SK-N-SH (cell line): Measurements from ENCODE around the gene CDX2. TPM values are rescaled to one million over a fixed set of nuclear protein-coding genes. Genes with fewer than 3 reads are reported as not detected.

Experiments
- CTCF ChIA-PET: fragments of 300-600, 350-600 bp; formaldehyde crosslinking; extraction: SDS; loops from one replicate; lab custom pipeline; 2021; lab: Yijun Ruan, JAX
- POLR2A ChIA-PET: fragments of 350-600 bp; sonication (Branson Sonifier 250); formaldehyde crosslinking; extraction: SDS; loops from one replicate; lab custom pipeline; 2020; ENCODE audit warnings: antibody characterized with exemption, inconsistent platforms; lab: Yijun Ruan, JAX
- DNase-seq: peaks from one replicate; pipeline ENCODE4 v3.0.0; 2012
- H2AFZ ChIP-seq: fragments of 200-600 bp; sonication (generic); 2 replicates; pipeline ENCODE4 v1.8.1; 2016; ENCODE audit warnings: antibody characterized with exemption, mild to moderate bottlenecking, low read depth
- H3F3A ChIP-seq: fragments of 200-600 bp; sonication (generic); replicated peaks from 2 replicates; pipeline ENCODE3; 2016; ENCODE audit warnings: antibody characterized with exemption, mild to moderate bottlenecking; ENCODE audit not compliant: insufficient read depth
- H3K27ac ChIP-seq, 2 experiments: fragments of 200-500 bp in 1 of 2; fragments of 200-600 bp in 1 of 2; sonication (Bioruptor generic) in 1 of 2; sonication (generic), shearing (Covaris generic) in 1 of 2; 2 replicates each; pipeline versions ENCODE4 v1.5.1 to v1.6.1; 2014 to 2016; ENCODE audit warnings: low read depth in 2 of 2, inconsistent platforms in 1 of 2, low read length in 1 of 2, mild to moderate bottlenecking in 1 of 2, mixed read lengths in 1 of 2
- H3K27me3 ChIP-seq: fragments of 200-600 bp; sonication (generic), shearing (Covaris generic); 2 replicates; pipeline ENCODE4 v1.6.1; 2016; ENCODE audit warnings: mixed run types; ENCODE audit not compliant: insufficient read depth
- H3K36me3 ChIP-seq, 2 experiments: fragments of 200-500 bp in 1 of 2; fragments of 200-600 bp in 1 of 2; sonication (Bioruptor generic) in 1 of 2; sonication (generic) in 1 of 2; replicated peaks in 1 of 2; 2 replicates each; pipeline versions ENCODE3 to v1.5.1; 2014 to 2016; ENCODE audit warnings: low read length in 1 of 2, mild to moderate bottlenecking in 1 of 2; ENCODE audit not compliant: insufficient read depth in 2 of 2, control insufficient read depth in 1 of 2
- H3K4me1 ChIP-seq, 2 experiments: fragments of 200-500 bp in 1 of 2; fragments of 200-600 bp in 1 of 2; sonication (Bioruptor generic) in 1 of 2; sonication (generic), shearing (Covaris generic) in 1 of 2; 2 replicates each; pipeline versions ENCODE4 v1.5.1 to v1.6.1; 2014 to 2016; ENCODE audit warnings: low read depth in 1 of 2, low read length in 1 of 2, mixed run types in 1 of 2; ENCODE audit not compliant: insufficient read depth in 2 of 2, control insufficient read depth in 1 of 2
- H3K4me2 ChIP-seq: fragments of 200-600 bp; sonication (generic), shearing (Covaris generic); 2 replicates; pipeline ENCODE4 v1.6.1; 2017; ENCODE audit warnings: mixed run types
- H3K4me3 ChIP-seq, 2 experiments: fragments of 200-500 bp in 1 of 2; fragments of 200-600 bp in 1 of 2; sonication (Bioruptor generic) in 1 of 2; sonication (generic), shearing (Covaris generic) in 1 of 2; 2 replicates each; pipeline versions ENCODE4 v1.5.1 to v1.8.1; 2014 to 2016; ENCODE audit warnings: low read depth in 2 of 2, inconsistent platforms in 1 of 2, low read length in 1 of 2, mild to moderate bottlenecking in 1 of 2, mixed read lengths in 1 of 2, moderate library complexity in 1 of 2
- H3K79me2 ChIP-seq: fragments of 200-600 bp; sonication (generic); 2 replicates; pipeline ENCODE4 v1.8.1; 2017; ENCODE audit warnings: mild to moderate bottlenecking; ENCODE audit not compliant: insufficient read depth
- H3K9ac ChIP-seq: fragments of 200-600 bp; sonication (generic); 2 replicates; pipeline ENCODE4 v1.6.1; 2017; ENCODE audit warnings: mixed run types
- H3K9me2 ChIP-seq: fragments of 200-600 bp; sonication (generic); 2 replicates; pipeline ENCODE4 v1.6.1; 2017; ENCODE audit warnings: mixed run types
- H3K9me3 ChIP-seq: fragments of 200-600 bp; sonication (generic); 2 replicates; pipeline ENCODE4 v1.6.1; 2017; ENCODE audit warnings: mixed run types, mild to moderate bottlenecking, moderate library complexity
- H4K20me1 ChIP-seq: fragments of 200-600 bp; sonication (generic); 2 replicates; pipeline ENCODE4 v1.6.1; 2017; ENCODE audit warnings: mild to moderate bottlenecking, mixed run types; ENCODE audit not compliant: insufficient read depth
- CHD2 ChIP-seq: fragments of 150-350 bp; IDR thresholded peaks from 2 replicates; pipeline ENCODE4 v1.6.1; 2018; ENCODE audit warnings: low read length; ENCODE audit not compliant: partially characterized antibody
- CTCF ChIP-seq: fragments of 200-600 bp; sonication (generic); IDR thresholded peaks from 2 replicates; pipeline ENCODE4 v1.6.1; 2017; ENCODE audit warnings: antibody characterized with exemption, mild to moderate bottlenecking, moderate library complexity
- JUND ChIP-seq: IDR thresholded peaks from 2 replicates; pipeline ENCODE4 v1.4.0; 2012
- PBX3 ChIP-seq: IDR thresholded peaks from 2 replicates; pipeline ENCODE4; 2012
- POLR2AphosphoS5 ChIP-seq: IDR thresholded peaks from 2 replicates; pipeline ENCODE4 v1.6.1; 2012; ENCODE audit warnings: low read depth, low read length
- RXRA ChIP-seq: IDR thresholded peaks from 2 replicates; pipeline ENCODE4 v1.4.0; 2012; ENCODE audit warnings: low read depth, mild to moderate bottlenecking, borderline replicate concordance
- USF2 ChIP-seq: fragments of 150-350 bp; IDR thresholded peaks from 2 replicates; pipeline ENCODE4 v1.6.1; 2017; ENCODE audit warnings: antibody characterized with exemption, low read length, low read depth, borderline replicate concordance
- YY1 ChIP-seq: IDR thresholded peaks from 2 replicates; pipeline ENCODE4 v1.4.0; 2012; ENCODE audit warnings: low read depth, mild to moderate bottlenecking
- WGBS: methylation state at CpG from one replicate; pipeline ENCODE4 v1.1.6; 2017; ENCODE audit warnings: low lambda C conversion rate; 5-methylcytosine and 5-hydroxymethylcytosine counted together
- polyA plus RNA-seq, 3 experiments: library from polyadenylated mRNA; depleted of rRNA; stranded (reverse); fragments of >200 nt; gene quantifications; 2 replicates each; pipeline ENCODE4 v1.2.3, GENCODE V29; 2012

The CDX2 gene
- polyA plus RNA-seq, 1 of the 3 experiments (the other 2 are of a cell fraction), result not detected

- CTCF ChIA-PET, result interaction anchor here (0.6 to 11.9 kb wide), 6 partner anchors 9 to 619 kb away, joined by 3 to 185 read pairs (median 4); no protein-coding TSS in a partner anchor
- peaks cover 84% of the 10 kb centered on the region for H3K27me3 ChIP-seq
- H3K9ac ChIP-seq, result no peak overlapping the region
Measured at GRCh38 chr13:27980280-27980998, 11.3 kb upstream of the CDX2 start.

More at GRCh38 chr13:27980280-27980998, 11.3 kb upstream of the CDX2 start:
- Histone ChIP-seq H3K9me3 (no peaks in the 10 kb centered on the region), H3F3A (no peaks in the 10 kb centered on the region), H3K4me3 (no peak overlapping the region), H3K36me3 (no peaks in the 10 kb centered on the region), H4K20me1 (no peaks in the 10 kb centered on the region), H2AFZ (no peak overlapping the region), H3K4me2 (no peak overlapping the region), H3K79me2 (no peaks in the 10 kb centered on the region), H3K4me1 (no peaks in the 10 kb centered on the region), H3K27ac (no peak overlapping the region), H3K9me2 (no peaks in the 10 kb centered on the region)
- TF ChIP-seq JUND, result no peak
- no peak for TF ChIP-seq RXRA
- TF ChIP-seq USF2, result no peak
- TF ChIP-seq PBX3, result no peak
- TF ChIP-seq YY1, result no peak
- TF ChIP-seq CTCF, result no peak
- no peak for TF ChIP-seq POLR2AphosphoS5
- no peak for TF ChIP-seq CHD2
- POLR2A ChIA-PET, result no interaction called here
- 6% methylated on average over 24 of the region's 54 CpGs for WGBS
- no peak for DNase-seq
